Stimulated activated CD8-positive, alpha-beta memory T cell treated with anti-CD3 and anti-CD28 coated beads, Interleukin-2, amount 100 ng/mL, for 1 hour (primary cell): ENCODE measurements around the gene MFN2.
"Not testable (repeated sequence)": the region's sequence is repeated elsewhere in the genome, so short reads cannot be mapped to it uniquely, and the experiment has no call there.

Experiments used
- DNase-seq, 2 donors: peaks; one replicate each; pipeline ENCODE4 v3.0.0-alpha.2; 2020; ENCODE audit warnings: low read depth in 2 of 2

The MFN2 gene

DNA sequence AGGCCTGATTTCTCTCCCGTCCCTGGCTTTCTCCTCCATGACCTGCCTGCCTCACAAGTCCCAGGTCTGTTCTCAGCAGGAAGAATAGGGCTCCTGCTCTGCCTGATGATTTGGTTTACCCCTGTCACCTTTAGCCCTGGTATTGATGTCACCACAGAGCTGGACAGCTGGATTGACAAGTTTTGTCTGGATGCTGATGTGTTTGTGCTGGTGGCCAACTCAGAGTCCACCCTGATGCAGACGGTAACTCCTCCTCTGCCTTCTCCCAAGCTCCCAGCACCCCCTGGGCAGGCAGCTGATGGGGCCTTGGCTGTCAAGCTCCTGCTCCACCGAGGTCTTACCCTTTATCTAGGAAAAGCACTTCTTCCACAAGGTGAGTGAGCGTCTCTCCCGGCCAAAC is 18.4 kb downstream of the MFN2 start:
- DNase-seq, result no peak

DNA sequence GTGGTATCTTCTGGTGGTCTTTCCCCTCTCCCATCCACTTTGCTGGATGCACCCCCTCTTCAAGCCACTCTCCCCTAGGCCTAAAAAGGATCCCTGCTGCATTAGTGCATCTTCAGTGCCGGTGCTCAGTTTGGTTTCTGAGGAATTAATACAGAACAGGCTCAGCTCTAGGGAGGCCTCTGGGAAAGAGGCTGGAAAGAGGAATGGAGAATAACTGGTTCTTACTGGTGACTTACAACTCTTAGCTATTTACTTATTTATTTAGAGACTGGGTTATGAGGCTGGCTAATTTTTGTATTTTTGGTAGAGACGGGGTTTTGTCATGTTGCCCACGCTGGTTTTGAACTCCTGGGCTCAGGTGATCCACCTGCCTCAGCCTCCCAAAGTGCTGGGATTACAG is 19.0 kb downstream of the MFN2 start:
- no peak for DNase-seq

DNA sequence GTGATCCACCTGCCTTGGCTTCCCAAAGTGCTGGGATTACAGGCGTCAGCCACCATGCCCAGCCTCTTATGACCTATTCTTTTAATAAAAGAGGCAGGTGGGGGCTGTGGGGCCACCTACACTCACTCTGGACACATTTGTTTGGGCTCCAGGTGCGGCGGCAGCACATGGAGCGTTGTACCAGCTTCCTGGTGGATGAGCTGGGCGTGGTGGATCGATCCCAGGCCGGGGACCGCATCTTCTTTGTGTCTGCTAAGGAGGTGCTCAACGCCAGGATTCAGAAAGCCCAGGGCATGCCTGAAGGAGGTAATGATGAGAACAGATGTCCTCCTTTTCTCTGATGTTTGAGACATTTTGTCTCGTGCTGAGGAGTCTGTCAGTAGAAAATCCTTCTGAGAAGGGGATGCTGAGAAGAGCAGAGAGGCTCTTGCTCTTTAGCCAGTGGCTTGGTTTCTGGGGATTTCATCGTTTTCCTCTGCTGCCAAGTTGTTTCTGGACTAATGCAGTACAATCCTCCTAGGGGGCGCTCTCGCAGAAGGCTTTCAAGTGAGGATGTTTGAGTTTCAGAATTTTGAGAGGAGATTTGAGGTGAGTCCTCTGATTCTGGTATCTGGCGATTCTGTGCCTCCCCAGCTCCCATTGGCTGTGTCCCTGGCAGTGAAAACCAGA is 21.1 kb downstream of the MFN2 start:
- no peak for DNase-seq

DNA sequence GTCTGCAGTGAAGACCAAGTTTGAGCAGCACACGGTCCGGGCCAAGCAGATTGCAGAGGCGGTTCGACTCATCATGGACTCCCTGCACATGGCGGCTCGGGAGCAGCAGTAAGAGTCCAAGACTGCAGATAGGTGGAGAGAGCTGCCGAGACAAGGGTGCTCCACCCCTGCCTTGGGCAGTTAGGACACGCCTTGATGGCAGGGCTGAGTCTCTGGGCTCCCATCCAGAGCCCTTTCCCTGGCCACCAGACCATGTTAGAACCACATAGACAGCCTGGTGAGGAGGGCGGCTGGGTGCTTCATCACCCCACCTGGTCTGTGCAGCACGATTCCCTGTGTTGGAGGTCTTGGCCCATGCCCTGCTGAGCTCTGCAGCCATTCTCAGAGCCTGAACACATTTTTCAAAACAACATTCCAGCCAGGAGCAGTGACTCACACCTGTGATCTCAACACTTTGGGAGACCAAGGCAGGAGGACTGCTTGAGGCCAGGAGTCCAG is 21.8 kb downstream of the MFN2 start:
- no peak for DNase-seq

DNA sequence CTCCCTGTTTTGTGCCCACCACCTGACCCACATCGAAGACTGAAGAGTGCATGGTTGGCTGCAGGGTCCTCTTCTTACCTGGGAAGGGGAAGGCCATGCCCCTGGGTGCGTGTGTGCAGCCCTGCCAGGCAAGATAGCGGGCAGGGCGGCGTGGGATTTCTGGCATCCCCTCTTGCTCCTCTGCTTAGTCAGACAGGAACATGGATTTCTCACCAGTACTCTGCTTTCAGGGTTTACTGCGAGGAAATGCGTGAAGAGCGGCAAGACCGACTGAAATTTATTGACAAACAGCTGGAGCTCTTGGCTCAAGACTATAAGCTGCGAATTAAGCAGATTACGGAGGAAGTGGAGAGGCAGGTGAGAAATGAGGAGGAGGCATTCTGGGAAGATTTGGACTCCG is 23.5 kb downstream of the MFN2 start:
- no peak for DNase-seq

DNA sequence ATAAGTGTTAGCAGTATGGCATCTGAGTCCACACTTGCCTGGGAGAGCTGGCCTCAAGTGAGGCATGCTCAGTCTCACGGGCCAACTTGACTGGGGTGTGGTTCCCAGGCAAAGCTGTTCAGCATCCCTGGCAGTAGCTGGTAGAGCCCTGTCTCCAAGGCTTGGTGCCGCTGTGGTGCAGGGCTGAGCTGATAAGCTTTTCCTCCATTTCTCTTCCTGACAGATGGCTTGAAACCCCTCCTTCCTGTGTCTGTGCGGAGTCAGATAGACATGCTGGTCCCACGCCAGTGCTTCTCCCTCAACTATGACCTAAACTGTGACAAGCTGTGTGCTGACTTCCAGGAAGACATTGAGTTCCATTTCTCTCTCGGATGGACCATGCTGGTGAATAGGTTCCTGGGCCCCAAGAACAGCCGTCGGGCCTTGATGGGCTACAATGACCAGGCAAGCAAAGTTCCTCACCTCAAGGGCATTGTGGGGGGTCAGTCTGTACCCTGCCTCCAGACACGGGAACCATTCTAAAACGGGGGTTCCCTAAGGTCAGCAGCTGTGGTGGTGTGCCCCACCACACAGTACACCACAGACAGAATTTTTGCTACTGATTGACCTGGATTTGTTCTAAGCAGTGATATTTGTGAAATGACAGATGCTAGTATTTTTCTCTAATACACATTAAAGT is 25.4 kb downstream of the MFN2 start:
- no peak for DNase-seq

DNA sequence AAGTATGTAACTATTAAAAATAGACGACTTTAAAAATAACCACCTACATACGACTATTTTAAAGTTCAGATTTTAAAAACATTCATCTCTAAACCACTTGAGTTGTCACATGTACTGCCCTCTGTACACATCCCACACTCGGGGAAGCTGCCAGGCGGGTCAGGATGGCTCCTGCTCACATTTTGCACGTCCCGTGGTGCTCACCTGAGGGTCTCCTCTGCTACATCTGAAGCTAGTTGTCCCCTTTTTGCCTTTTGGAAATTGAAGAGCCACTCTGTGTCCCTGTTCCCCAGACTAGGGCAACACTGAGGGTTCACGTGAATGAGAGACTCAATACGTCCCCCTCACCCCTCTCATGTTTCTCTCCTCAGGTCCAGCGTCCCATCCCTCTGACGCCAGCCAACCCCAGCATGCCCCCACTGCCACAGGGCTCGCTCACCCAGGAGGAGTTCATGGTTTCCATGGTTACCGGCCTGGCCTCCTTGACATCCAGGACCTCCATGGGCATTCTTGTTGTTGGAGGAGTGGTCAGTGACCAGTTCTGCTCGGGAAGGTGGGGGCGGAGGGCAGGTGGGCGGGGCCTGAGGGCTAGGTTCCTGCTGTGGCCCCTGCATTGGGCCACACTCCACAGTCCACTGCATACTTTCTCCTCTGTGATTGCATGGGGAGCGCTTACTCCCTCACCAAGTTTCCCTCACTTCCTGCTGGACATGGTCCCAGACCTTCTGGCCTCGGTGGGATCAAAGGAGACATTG is 26.1 kb downstream of the MFN2 start:
- DNase-seq, result no peak

DNA sequence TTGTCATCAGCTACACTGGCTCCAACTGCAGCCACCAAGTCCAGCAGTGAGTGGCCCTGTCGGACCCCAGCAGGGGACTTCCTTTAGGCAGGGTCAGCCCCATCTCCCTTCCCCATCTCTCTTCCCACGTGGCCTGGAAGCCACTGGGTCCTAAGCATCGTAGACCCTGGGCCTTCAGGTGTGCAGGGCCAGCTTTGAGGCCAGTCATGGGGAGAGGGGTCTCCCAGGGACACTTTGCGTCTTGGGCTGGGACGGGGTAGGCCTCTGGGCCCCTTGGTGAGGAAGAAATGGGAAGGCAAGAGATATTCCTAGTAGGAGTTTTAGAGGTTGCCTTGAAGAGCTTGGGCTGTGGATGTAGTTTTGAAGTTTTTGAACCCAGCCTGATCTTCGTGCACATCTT is 27.0 kb downstream of the MFN2 start:
- DNase-seq, result no peak

DNA sequence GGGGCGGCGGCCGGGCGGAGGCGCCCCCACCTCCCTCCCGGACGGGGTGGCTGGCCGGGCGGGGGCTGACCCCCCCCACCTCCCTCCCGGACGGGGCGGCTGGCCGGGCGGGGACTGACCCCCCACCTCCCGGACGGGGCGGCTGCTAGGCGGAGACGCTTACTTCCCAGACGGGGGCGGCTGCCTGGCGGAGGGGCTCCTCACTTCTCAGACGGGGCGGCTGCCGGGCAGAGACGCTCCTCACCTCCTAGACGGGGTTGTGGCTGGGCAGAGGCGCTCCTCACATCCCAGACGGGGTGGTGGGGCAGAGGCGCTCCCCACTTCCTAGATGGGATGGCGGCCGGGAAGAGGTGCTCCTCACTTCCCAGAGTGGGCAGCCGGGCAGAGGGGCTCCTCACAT is 28.1 kb downstream of the MFN2 start:
- not testable (repeated sequence) for DNase-seq

DNA sequence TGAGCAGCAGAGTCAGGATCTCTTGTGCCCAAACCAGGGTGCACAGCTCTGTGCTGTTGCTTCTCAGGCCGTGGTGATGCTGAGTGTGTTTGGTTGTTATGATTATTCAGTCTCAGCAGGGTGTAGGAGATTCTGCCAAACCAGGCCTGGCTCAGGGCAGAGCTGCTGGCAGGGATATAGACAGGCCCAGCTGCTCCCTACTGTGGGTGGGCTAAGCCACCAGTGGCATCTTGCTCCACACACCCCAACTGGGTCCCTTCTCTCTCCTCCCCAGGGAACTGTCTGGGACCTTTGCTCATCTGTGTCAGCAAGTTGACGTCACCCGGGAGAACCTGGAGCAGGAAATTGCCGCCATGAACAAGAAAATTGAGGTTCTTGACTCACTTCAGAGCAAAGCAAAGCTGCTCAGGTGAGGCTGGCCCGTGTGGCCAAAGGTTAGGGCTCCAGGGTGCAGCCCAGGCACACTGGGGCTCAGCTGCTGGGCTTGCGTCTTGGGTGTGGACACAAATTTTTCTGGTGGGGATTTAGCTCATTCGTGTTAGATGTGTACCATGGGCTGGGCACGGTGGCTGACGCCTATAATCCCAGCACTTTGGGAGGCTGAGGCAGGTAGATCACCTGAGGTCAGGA is 29.2 kb downstream of the MFN2 start:
- no peak for DNase-seq

DNA sequence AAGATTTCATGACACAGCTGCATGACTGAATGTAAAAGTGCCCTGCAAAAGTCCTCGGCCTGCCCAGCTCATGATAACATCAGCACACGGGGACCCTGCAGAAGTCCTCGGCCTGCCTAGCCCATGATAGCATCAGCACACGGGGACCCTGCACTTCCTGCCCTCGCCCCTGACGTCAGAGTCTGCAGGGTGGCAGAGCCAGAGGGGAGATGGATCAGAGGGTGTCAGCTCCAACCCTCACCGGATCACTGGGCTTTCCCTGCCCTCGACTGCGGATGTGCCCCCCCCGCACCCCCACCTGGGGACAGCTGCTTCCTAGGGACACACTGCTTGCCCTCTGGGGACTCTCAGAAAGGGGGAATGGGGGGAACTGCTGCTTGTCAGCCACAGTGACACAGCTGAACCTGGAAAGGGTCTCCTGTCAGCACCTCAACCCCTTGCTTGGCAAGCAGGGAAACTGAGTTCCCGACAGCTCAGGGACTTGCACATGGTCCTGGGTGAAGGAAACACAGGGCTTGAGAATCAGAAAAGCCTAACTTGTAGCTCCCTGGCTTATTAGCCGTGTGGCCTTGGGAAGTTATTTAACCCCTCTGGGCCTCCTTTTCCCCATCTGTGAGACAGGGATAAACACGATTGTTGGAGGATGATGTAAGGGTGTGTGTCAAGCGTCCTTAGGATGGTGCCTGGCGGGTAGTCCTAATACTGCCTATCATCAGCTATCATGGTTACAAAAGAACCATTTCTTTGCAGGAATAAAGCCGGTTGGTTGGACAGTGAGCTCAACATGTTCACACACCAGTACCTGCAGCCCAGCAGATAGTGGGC is 30.7 kb downstream of the MFN2 start:
- DNase-seq, result no peak

DNA sequence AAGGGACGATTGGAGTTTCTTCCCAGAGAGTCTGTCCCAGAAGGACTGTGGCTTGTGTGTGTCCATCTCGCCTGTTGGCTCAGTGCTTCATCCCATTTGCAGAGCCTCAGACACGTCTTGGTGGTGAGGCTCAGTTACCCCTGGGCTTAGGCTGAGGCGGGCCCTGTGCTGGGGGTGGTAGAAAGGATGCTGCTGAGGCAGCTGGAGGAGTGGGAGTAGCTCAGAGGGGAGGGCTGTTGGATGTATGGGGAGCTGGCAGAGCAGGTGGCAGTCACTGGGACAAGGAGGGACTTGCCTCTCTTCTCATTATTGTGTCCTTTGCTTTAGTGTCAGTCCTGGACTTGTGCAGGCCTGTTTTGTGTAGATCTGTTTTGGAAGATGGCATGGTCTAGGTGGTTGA is 31.8 kb downstream of the MFN2 start:
- DNase-seq, result no peak

DNA sequence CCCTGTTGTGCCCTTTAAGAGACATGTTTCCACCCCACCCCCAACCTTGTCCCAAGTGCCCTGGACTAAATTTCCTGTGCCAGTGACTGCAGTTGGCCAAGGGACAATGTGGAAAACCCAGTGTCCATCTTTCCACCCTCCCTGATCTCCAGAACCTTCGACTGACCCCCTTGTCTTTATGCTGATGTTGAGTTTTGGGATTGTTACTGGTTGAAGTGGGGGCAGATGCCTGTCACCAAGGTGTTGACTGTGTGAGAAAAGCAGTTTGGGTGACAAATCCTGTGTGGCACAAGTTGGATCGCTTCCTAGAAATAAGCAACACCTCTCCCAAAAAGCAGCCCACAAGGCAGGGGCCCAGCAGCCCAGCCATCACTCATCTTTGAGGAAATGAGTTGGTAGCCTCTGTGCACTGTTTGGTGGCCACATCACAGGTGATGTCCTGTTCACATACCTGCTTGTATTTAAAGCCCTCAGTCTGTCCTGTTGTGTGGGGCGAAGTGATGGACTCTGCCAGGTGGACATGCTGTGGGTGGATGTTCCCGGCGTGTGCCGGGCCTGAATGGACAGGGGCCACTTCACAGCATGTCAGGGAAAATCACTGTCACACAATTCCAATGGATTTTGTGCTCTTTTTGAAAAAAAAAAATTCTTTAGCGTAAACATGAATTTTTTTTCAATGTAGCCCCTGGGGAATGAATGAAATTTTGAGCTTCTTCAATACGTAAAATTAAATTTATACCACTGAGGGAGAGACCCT is 32.5 kb downstream of the MFN2 start:
- DNase-seq, result no peak

DNA sequence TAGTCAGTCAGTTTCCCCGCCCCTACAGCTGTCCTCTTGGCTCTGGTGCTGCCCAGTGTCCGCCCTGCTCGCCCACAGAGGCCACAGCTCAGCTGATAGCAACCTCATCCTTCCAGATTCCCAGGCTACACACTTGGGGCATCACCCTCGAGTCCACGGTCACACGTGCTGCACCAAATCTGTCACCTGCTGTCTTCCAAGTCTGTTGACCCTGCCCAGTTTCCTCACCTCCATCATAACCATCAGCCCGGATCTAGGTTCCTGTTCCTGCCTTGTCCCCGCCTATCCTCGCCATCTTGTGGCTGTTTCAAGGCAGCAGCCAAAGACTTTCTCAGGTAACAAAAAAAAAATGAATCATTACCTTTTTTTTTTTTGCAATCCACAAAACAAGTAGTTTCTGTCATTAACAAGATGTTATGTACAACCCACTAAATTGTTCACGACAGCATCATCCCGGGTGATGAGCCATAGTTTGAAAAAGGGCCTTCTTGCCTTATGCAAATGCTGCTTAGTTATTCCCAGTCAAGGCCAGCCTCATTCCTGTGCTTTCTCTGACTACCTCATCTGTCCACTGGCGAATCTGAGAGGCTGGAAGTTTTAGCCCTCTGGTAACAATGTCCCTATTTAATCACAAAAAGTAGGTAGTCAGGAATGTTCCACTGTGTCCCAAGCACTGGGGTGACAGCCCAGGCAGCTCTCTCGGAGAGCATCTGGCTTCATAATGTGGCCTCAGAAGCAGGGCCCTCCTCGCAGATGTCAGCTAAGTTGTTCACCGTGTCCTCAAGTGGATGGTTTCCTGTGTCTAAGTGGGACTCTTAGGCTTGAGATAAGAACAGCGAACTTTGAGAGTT is 34.1 kb downstream of the MFN2 start:
- DNase-seq, result no peak

DNA sequence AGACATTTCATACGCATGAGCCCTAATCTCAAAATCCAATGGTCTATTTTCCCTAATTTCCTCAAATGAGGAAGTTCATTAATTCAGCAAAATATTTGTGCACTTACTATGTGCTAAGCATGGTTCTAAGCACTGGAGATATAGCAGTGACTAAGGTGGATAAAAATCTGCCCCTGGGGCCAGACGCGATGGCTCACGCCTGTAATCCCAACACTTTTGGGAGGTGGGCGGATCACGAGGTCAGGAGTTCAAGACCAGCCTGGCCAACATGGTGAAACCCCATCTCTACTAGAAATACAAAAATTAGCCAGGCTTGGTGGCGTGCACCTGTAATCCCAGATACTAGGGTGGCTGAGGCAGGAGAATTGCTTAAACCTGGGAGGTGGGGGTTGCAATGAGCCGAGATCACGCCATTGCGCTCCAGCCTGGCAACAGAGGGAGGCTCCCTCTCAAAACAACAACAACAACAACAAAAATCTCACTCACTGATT is 34.8 kb downstream of the MFN2 start:
- DNase-seq, result no peak

DNA sequence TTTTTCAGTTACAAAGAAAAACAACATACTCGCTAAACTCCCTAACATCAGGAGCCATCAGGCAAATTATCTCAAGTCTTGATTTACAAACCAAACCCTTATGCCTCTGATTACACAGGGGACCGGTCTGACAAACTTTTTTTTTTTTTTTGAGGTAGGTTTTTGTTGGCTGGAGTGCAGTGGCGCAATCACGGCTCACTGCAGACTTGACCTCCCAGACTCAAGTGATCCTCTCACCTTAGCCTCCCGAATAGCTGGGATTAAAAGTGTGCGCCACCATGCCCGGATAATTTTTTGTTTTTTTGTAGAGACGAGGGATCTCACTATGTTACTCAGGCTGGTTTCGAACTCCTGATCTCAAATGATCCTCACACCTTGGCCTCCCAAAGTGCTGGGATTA is 35.3 kb downstream of the MFN2 start:
- no peak for DNase-seq

DNA sequence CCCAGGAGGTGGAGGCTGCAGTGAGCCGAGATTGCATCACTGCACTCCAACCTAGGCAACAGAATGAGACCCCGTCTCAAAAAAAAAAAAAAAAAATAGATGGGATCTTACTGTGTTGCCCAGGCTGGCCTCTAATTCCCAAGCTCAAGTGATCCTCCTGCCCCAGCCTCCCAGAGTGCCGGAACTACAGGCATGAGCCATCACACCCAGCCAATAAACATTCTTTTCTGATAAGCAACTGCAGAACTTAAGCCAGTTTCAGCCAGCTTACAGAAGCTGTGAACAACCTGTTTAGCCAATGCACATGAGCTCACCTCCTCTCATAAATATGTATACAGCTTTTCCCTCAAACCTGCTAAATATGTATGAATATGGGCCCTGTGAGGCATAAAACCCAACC is 35.9 kb downstream of the MFN2 start:
- DNase-seq, result no peak

DNA sequence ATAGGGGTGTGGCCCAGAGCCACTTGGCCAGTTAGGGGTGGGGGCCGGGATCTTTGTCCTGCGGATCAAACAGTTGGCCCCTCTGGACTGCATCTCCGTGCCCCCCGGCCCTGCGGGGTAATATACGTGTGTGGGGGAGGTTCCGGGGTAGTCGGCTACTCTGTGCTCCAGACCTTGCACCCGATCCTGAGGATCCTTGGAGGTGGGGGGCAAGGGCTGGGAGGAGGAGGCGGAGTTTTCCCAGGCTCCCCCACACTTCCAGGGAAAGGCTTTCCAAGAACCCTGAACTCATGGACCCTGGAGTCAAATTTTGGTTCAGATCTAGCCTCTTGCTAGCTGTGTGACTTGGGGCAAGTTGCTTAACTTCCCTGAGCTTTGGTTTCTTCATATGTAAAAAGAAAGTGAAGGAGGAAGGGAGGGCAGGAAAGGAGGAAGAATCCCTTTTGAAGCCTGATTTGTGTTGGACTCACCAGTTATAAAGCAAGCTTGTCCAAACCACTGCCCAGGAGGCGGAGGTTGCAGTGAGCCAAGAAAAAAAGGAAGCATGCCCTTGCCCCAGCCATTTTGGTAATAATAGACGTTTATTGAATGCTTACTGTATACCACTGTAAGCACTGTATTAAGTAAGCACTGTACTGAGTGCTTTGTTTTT is 39.7 kb downstream of the MFN2 start:
- no peak for DNase-seq

DNA sequence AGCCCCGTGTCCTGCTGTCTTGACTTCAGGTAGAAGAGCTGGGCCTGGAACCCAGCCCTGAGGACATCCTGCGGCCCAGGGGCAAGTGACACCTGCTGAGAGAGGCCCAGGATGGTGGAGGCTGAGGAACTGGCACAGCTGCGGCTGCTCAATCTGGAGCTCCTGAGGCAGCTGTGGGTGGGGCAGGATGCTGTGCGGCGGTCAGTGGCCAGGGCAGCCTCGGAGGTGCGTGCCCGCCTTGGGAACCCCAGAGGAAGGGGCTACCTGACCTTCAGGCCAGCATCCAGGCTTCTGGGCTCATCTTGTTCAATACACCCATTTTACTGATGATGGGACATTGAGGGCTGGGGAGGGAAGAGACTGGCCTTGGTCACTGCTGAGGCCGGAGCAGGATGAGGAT is 41.4 kb downstream of the MFN2 start:
- DNase-seq, result no peak
